Right renal pelvis (tissue), 4 donors: ENCODE results near the gene DRD4. TPM values are rescaled to one million over a fixed set of nuclear protein-coding genes. Genes with fewer than 3 reads are reported as not detected.

Source experiments
- DNase-seq, 4 donors: peaks; one replicate each; pipeline ENCODE4 v3.0.0-alpha.2; 2013; ENCODE audit warnings: low read depth in 4 of 4, low spot score in 3 of 4, missing footprints in 1 of 4
- polyA plus RNA-seq, 4 donors: library from polyadenylated mRNA; unstranded; fragments of 120-200 nt; gene quantifications; one replicate each; pipeline ENCODE4 v1.2.1, GENCODE V29; 2013; ENCODE audit not compliant: insufficient read length in 4 of 4

Gene DRD4
- polyA plus RNA-seq, 4 donors: 1.7 to 5.7 (median 2.1) TPM

GRCh38 chr11:620935-621814 lies 15.9 kb upstream of the DRD4 start:
- DNase-seq: no peak

- DNase-seq: no peak
Observed at GRCh38 chr11:621838-622237, 15.2 kb upstream of the DRD4 start.

GRCh38 chr11:623349-623869 lies 13.7 kb upstream of the DRD4 start:
- DNase-seq: no peak

GRCh38 chr11:623999-624704 lies 12.9 kb upstream of the DRD4 start:
- DNase-seq: no peak

GRCh38 chr11:624705-625635 lies 12.1 kb upstream of the DRD4 start, which contains the start of gene CDHR5:
TSS of gene CDHR5 (minus strand) at chr11:624955. CDS start at chr11:624902, 53 bp downstream.
- no peak for DNase-seq

- no peak for DNase-seq
Observed at GRCh38 chr11:625636-626268, 11.3 kb upstream of the DRD4 start.

- no peak for DNase-seq
Observed at GRCh38 chr11:626475-627307, 10.4 kb upstream of the DRD4 start, which contains the start of gene SCT. TSS of gene SCT (minus strand) at chr11:627181. CDS start at chr11:627143, 38 bp downstream.

- no peak for DNase-seq
Observed at GRCh38 chr11:627308-627576, 9.8 kb upstream of the DRD4 start.

GRCh38 chr11:628056-628455 lies 9.0 kb upstream of the DRD4 start:
- DNase-seq: no peak

GRCh38 chr11:629237-629583 lies 7.9 kb upstream of the DRD4 start:
- DNase-seq: no peak

- no peak for DNase-seq
Observed at GRCh38 chr11:630871-631270, 6.2 kb upstream of the DRD4 start.

GRCh38 chr11:635945-636510 lies 1.0 kb upstream of the DRD4 start:
- no peak for DNase-seq

- no peak for DNase-seq
Observed at GRCh38 chr11:637333-637592, 194 bp downstream of the DRD4 start.

GRCh38 chr11:637593-638521 lies 788 bp downstream of the DRD4 start:
- DNase-seq: no peak

GRCh38 chr11:638631-639331 lies 1.7 kb downstream of the DRD4 start:
- DNase-seq: no peak

GRCh38 chr11:639332-639955 lies 2.4 kb downstream of the DRD4 start:
- DNase-seq: no peak

- no peak for DNase-seq
Observed at GRCh38 chr11:640021-640706, 3.1 kb downstream of the DRD4 start.
